Colonic mucosa (tissue), 4 donors: Measurements from ENCODE around the gene FES. TPM values are rescaled to one million over a fixed set of nuclear protein-coding genes. Genes with fewer than 3 reads are reported as not detected.

Source experiments
- DNase-seq: peaks from one replicate; pipeline ENCODE4 v3.0.0-alpha.2; 2020
- H3K27ac ChIP-seq: fragments of 200-600 bp; one replicate; pipeline ENCODE4 v1.8.0; 2021
- H3K27me3 ChIP-seq: fragments of 200-600 bp; one replicate; pipeline ENCODE4 v1.8.0; 2021
- H3K36me3 ChIP-seq: fragments of 200-600 bp; one replicate; pipeline ENCODE4 v1.8.0; 2021
- H3K4me1 ChIP-seq: fragments of 200-600 bp; one replicate; pipeline ENCODE4 v1.8.0; 2021; ENCODE audit warnings: mild to moderate bottlenecking
- H3K4me3 ChIP-seq: fragments of 200-600 bp; one replicate; pipeline ENCODE4 v1.8.0; 2021
- H3K9ac ChIP-seq, 2 donors: one replicate each; pipeline ENCODE4 v1.7.0; 2013; ENCODE audit warnings: control low read depth in 2 of 2, low read depth in 2 of 2, low read length in 2 of 2
- H3K9me3 ChIP-seq: fragments of 200-600 bp; one replicate; pipeline ENCODE4 v1.8.0; 2021
- CTCF ChIP-seq: fragments of 200-600 bp; IDR thresholded peaks from one replicate; pipeline ENCODE4 v1.8.0; 2022; ENCODE audit warnings: antibody characterized with exemption, mild to moderate bottlenecking
- intact Hi-C: fragments of 100-400 bp; cut with DNase I; formaldehyde crosslinking; loops from one replicate; pipeline ENCODE4 v1.14.1; 2022
- total RNA-seq, 2 donors: library from RNA; stranded (reverse); fragmentation: NEBNext Ultra II Directional in 1 of 2; extraction: Animal tissue kit (Norgen Biotek cat#: 25700) in 1 of 2; gene quantifications; one replicate each; pipeline ENCODE4 v1.2.1, GENCODE V29; 2021
- donor health status: healthy.
- donor health status: DM: no; HTN: no; CAD: no.
- donor health status: DM: no; HTN: no; CAD: no.

The FES gene
- total RNA-seq, 2 donors from 2014 or later, result 6.5 to 8.8 TPM

GRCh38 chr15:90857883-90858443, 26.3 kb upstream of the FES start:
- Histone ChIP-seq H3K9me3 (no peaks in the 10 kb centered on the region), H3K27me3 (no peaks in the 10 kb centered on the region), H3K9ac (no peak overlapping the region), H3K27ac (no peak overlapping the region), H3K4me3 (no peak overlapping the region), H3K36me3 (no peaks in the 10 kb centered on the region), H3K4me1 (peaks cover 4% of the 10 kb centered on the region)
- intact Hi-C loops, result no loop called here
- no peak for TF ChIP-seq CTCF
- no peak for DNase-seq

- H3K27ac ChIP-seq, result no peak overlapping the region
- intact Hi-C loops, result no loop called here
Observed at GRCh38 chr15:90859234-90860131, 24.8 kb upstream of the FES start.

GRCh38 chr15:90860450-90860849, 23.9 kb upstream of the FES start:
- Histone ChIP-seq H3K9ac (no peak overlapping the region), H3K27ac (no peak overlapping the region), H3K4me1 (peaks cover 4% of the 10 kb centered on the region), H3K27me3 (no peaks in the 10 kb centered on the region), H3K36me3 (no peaks in the 10 kb centered on the region), H3K4me3 (no peak overlapping the region), H3K9me3 (no peaks in the 10 kb centered on the region)
- DNase-seq, result no peak
- intact Hi-C loops, result no loop called here
- TF ChIP-seq CTCF, result no peak

More at GRCh38 chr15:90859234-90860131, 24.8 kb upstream of the FES start:
- Histone ChIP-seq H3K27me3 (no peaks in the 10 kb centered on the region), H3K4me3 (no peak overlapping the region), H3K36me3 (no peaks in the 10 kb centered on the region), H3K9me3 (no peaks in the 10 kb centered on the region), H3K4me1 (peaks cover 4% of the 10 kb centered on the region), H3K9ac (peak overlapping the region in 1 of 2 donors; percentile 24)
- DNase-seq, result no peak
- no peak for TF ChIP-seq CTCF

- Histone ChIP-seq H3K27me3 (no peaks in the 10 kb centered on the region), H3K4me3 (no peak overlapping the region), H3K9ac (no peak overlapping the region), H3K4me1 (peaks cover 4% of the 10 kb centered on the region), H3K36me3 (no peaks in the 10 kb centered on the region), H3K9me3 (no peaks in the 10 kb centered on the region), H3K27ac (no peak overlapping the region)
- DNase-seq, result peak; percentile 54
- no peak for TF ChIP-seq CTCF
- intact Hi-C loops, result no loop called here
Observed at GRCh38 chr15:90860942-90861675, 23.2 kb upstream of the FES start.

- Histone ChIP-seq H3K27me3 (no peaks in the 10 kb centered on the region), H3K36me3 (no peaks in the 10 kb centered on the region), H3K4me3 (no peak overlapping the region), H3K9ac (no peak overlapping the region), H3K4me1 (peaks cover 4% of the 10 kb centered on the region), H3K9me3 (no peaks in the 10 kb centered on the region), H3K27ac (no peak overlapping the region)
- intact Hi-C loops, result no loop called here
- no peak for DNase-seq
- no peak for TF ChIP-seq CTCF
Observed at GRCh38 chr15:90862487-90862886, 21.8 kb upstream of the FES start.
